Peyer's patch (tissue), 4 donors: Measurements from ENCODE around the gene SPEM1. TPM values are rescaled to one million over a fixed set of nuclear protein-coding genes. Genes with fewer than 3 reads are reported as not detected.

Experiments used
- DNase-seq, 3 donors: peaks; one replicate each; pipeline ENCODE4 v3.0.0-alpha.2; 2017 to 2019
- H3K27ac ChIP-seq, 4 donors: fragments of 200-600 bp; sonication (generic); one replicate each; pipeline ENCODE4 v1.5.1; 2016 to 2019
- H3K27me3 ChIP-seq, 2 donors: fragments of 200-600 bp; sonication (generic); one replicate each; pipeline ENCODE4 v1.5.1; 2019
- H3K36me3 ChIP-seq, 3 donors: fragments of 200-600 bp; sonication (generic); one replicate each; pipeline ENCODE4 v1.5.1; 2016 to 2019
- H3K4me1 ChIP-seq, 4 donors: fragments of 200-600 bp; sonication (generic); one replicate each; pipeline ENCODE4 v1.5.1; 2016 to 2019
- H3K4me3 ChIP-seq, 4 donors: fragments of 200-600 bp; sonication (generic); 1 replicate in 3 of 4; 2 replicates in 1 of 4; pipeline ENCODE4 v1.5.1; 2016 to 2019; ENCODE audit warnings: mild to moderate bottlenecking in 1 of 4
- H3K9me3 ChIP-seq, 4 donors: fragments of 200-600 bp; sonication (generic); one replicate each; pipeline ENCODE4 v1.5.1; 2016 to 2019; ENCODE audit warnings: mild to moderate bottlenecking in 1 of 4
- CTCF ChIP-seq, 6 experiments: fragments of 450-650 bp in 4 of 6; fragments of 200-600 bp in 2 of 6; sonication (generic) in 1 of 6; IDR thresholded peaks; one replicate each; pipeline ENCODE4 v1.5.1; 2017 to 2019; ENCODE audit warnings: antibody characterized with exemption in 6 of 6, mild to moderate bottlenecking in 3 of 6, moderate library complexity in 1 of 6
- POLR2A ChIP-seq, 2 donors: fragments of 450-650 bp; IDR thresholded peaks; one replicate each; pipeline ENCODE4 v1.5.1; 2017; ENCODE audit warnings: antibody characterized with exemption in 2 of 2, mild to moderate bottlenecking in 2 of 2, moderate library complexity in 2 of 2
- total RNA-seq, 4 donors: library from RNA; depleted of rRNA; stranded (reverse); fragments of >200 nt; gene quantifications; one replicate each; pipeline ENCODE4 v1.1.0, GENCODE V29; 2016

The SPEM1 gene
- total RNA-seq, 4 donors from 2014 or later: not detected

- H3K9me3 ChIP-seq: no peaks in the 10 kb centered on the region
These were observed 16.5 kb upstream of the SPEM1 start for GRCh38 chr17:7403727-7403976.

GRCh38 chr17:7403977-7404736 lies 16.0 kb upstream of the SPEM1 start, which contains the start of gene TMEM256:
TMEM256 (minus strand) TSS chr17:7404097; CDS start chr17:7404084, 13 bp downstream.
- no peaks in the 10 kb centered on the region for H3K36me3 ChIP-seq
- H3K27me3 ChIP-seq: no peaks in the 10 kb centered on the region
- H3K4me3 ChIP-seq: peak within 1 kb of the TSS; percentile 49 to 90 (median 69)
- peak within 1 kb of the TSS; percentile 88 to 96 (median 92) for H3K27ac ChIP-seq
- no peaks in the 10 kb centered on the region for H3K9me3 ChIP-seq
- peaks cover 0 to 15% (median 5%) of the 10 kb centered on the region in 4 donors for H3K4me1 ChIP-seq
- DNase-seq: peak; percentile 98 to 99 (median 99)
- TF ChIP-seq POLR2A (IDR thresholded peaks at IDR 0.05): peak; percentile 98 to 99
- no peak for TF ChIP-seq CTCF (IDR thresholded peaks at IDR 0.05)

More at GRCh38 chr17:7403727-7403976, 16.5 kb upstream of the SPEM1 start:
- Histone ChIP-seq H3K4me1 (peaks cover 0 to 15% (median 5%) of the 10 kb centered on the region in 4 donors), H3K27me3 (no peaks in the 10 kb centered on the region), H3K36me3 (no peaks in the 10 kb centered on the region), H3K4me3 (peak overlapping the region; percentile 49 to 90 (median 69)), H3K27ac (peak overlapping the region; percentile 88 to 96 (median 92))
- no peak for DNase-seq
- TF ChIP-seq POLR2A (IDR thresholded peaks at IDR 0.05) (no peak), CTCF (IDR thresholded peaks at IDR 0.05) (peak in 1 of 6 experiments; percentile 15)

- TF ChIP-seq CTCF (IDR thresholded peaks at IDR 0.05) (peak in 1 of 6 experiments; percentile 7), POLR2A (IDR thresholded peaks at IDR 0.05) (no peak)
- peak overlapping the region; percentile 88 to 96 (median 92) for H3K27ac ChIP-seq
- no peaks in the 10 kb centered on the region for H3K27me3 ChIP-seq
- H3K4me3 ChIP-seq: peak overlapping the region; percentile 49 to 90 (median 69)
- H3K36me3 ChIP-seq: no peaks in the 10 kb centered on the region
- DNase-seq: peak in 2 of 3 donors; percentile 69 to 81
- H3K4me1 ChIP-seq: peaks cover 0 to 15% (median 5%) of the 10 kb centered on the region in 4 donors
- H3K9me3 ChIP-seq: no peaks in the 10 kb centered on the region
These were observed 15.3 kb upstream of the SPEM1 start for GRCh38 chr17:7404737-7405349.

- no peaks in the 10 kb centered on the region for H3K27me3 ChIP-seq
- no peaks in the 10 kb centered on the region for H3K9me3 ChIP-seq
- H3K36me3 ChIP-seq: no peaks in the 10 kb centered on the region
- H3K4me1 ChIP-seq: peaks cover 0 to 15% (median 5%) of the 10 kb centered on the region in 4 donors
- no peak for DNase-seq
- H3K27ac ChIP-seq: peak overlapping the region; percentile 88 to 96 (median 92)
- TF ChIP-seq POLR2A (IDR thresholded peaks at IDR 0.05) (no peak), CTCF (IDR thresholded peaks at IDR 0.05) (no peak)
- H3K4me3 ChIP-seq: peak overlapping the region; percentile 49 to 90 (median 69)
These were observed 14.5 kb upstream of the SPEM1 start for GRCh38 chr17:7405350-7406234.

GRCh38 chr17:7406235-7406825 lies 13.8 kb upstream of the SPEM1 start:
- Histone ChIP-seq H3K4me1 (peaks cover 0 to 15% (median 5%) of the 10 kb centered on the region in 4 donors), H3K36me3 (no peaks in the 10 kb centered on the region), H3K27ac (no peak overlapping the region), H3K4me3 (no peak overlapping the region), H3K27me3 (no peaks in the 10 kb centered on the region), H3K9me3 (no peaks in the 10 kb centered on the region)
- no peak for DNase-seq
- TF ChIP-seq CTCF (IDR thresholded peaks at IDR 0.05): no peak
- no peak for TF ChIP-seq POLR2A (IDR thresholded peaks at IDR 0.05)
